Measurements from ENCODE around the gene AFP.
"Not testable (repeated sequence)": the region's sequence is repeated elsewhere in the genome, so short reads cannot be mapped to it uniquely, and the experiment has no call there.

DNA sequence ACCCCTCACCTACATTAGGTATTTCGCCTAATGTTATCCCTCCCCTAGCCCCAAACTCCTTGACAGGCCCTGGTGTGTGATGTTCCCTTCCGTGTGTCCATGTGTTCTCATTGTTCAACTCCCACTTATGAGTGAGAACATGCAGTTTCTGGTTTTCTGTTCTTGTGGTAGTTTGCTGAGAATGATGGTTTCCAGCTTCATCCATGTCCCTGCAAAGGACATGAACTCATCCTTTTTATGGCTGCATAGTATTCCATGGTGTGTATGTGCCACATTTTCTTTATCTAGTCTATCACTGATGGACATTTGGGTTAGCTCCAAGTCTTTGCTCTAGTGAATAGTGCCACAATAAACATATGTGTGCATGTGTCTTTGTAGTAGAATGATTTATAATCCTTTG lies 46.4 kb upstream of the AFP start:
- TF ChIP-seq POLR2A (IDR thresholded peaks at IDR 0.05; ENCODE audit: low read depth, low read length); TAF1 (IDR thresholded peaks at IDR 0.05; ENCODE audit: borderline replicate concordance, low read depth, low read length): not testable (repeated sequence)
